ENCODE measurements around the gene TMEM255B. TPM values are rescaled to one million over a fixed set of nuclear protein-coding genes. Genes with fewer than 3 reads are reported as not detected.

TMEM255B gene
- total RNA-seq, 1 experiment from 2014 or later, result 2.8 TPM

GRCh38 chr13:113742000-113742441 lies 17.0 kb upstream of the TMEM255B start:
- Histone ChIP-seq H2AFZ (ENCODE audit: low read length) (no peak overlapping the region), H3T11ph (ENCODE audit: low read length) (no peak overlapping the region), H3K56ac (ENCODE audit: insufficient read length, low read depth, low read length) (no peak overlapping the region), H3K79me1 (ENCODE audit: insufficient read depth, low read depth, low read length, poor library complexity, severe bottlenecking) (no peaks in the 10 kb centered on the region), H3K4ac (ENCODE audit: low read depth, low read length) (no peak overlapping the region), H3K18ac (ENCODE audit: insufficient read length, low read depth, low read length) (no peak overlapping the region), H3K79me2 (ENCODE audit: insufficient read depth, low read length) (no peaks in the 10 kb centered on the region), H3K9ac (ENCODE audit: extremely low read depth, insufficient read length, low read length) (no peak overlapping the region), H2AK5ac (ENCODE audit: insufficient read length, low read length) (no peak overlapping the region), H3K9me3 (ENCODE audit: control insufficient read depth, low read depth, low read length) (no peaks in the 10 kb centered on the region), H3K23me2 (ENCODE audit: insufficient read length, low read depth, low read length, poor library complexity, severe bottlenecking) (no peaks in the 10 kb centered on the region), H3K27me3 (ENCODE audit: insufficient read depth, low read length) (no peaks in the 10 kb centered on the region), H2BK12ac (ENCODE audit: insufficient read length, low read depth, low read length) (no peak overlapping the region), H4K91ac (ENCODE audit: insufficient read length, low read depth, low read length) (no peak overlapping the region), H4K20me1 (ENCODE audit: control insufficient read depth, insufficient read depth, insufficient read length) (no peaks in the 10 kb centered on the region), H2BK20ac (ENCODE audit: low read depth, low read length, poor library complexity, severe bottlenecking) (no peak overlapping the region), H3K4me1 (ENCODE audit: insufficient read depth, low read length) (no peaks in the 10 kb centered on the region), H2BK15ac (ENCODE audit: low read depth, low read length) (no peak overlapping the region), H4K8ac (replicated peaks; ENCODE audit: insufficient read length, low read depth, low read length) (no peak overlapping the region), H3K14ac (ENCODE audit: insufficient read depth, low read length) (no peak overlapping the region), H3K23ac (ENCODE audit: insufficient read length, low read depth, low read length) (no peak overlapping the region), H3K27ac (ENCODE audit: insufficient read length, low read depth, low read length) (no peak overlapping the region), H2BK5ac (ENCODE audit: insufficient read length, low read length) (no peak overlapping the region), H4K5ac (ENCODE audit: insufficient read length, low read depth, low read length) (no peak overlapping the region), H2BK120ac (ENCODE audit: low read depth, low read length, poor library complexity, severe bottlenecking) (no peak overlapping the region), H3K4me2 (ENCODE audit: insufficient read depth, insufficient read length, low read length) (no peak overlapping the region)
- Mint-ChIP-seq H3K36me3 (ENCODE audit: insufficient read depth in 1 of 3, low read depth in 3 of 3) (no peaks in the 10 kb centered on the region), H3K4me3 (no peak overlapping the region), H3K9me3 (no peaks in the 10 kb centered on the region; a peak in 2 of 5 replicates), H3K27ac (no peak overlapping the region), H3K4me1 (peaks cover 16 to 35% of the 10 kb centered on the region in 2 experiments), H3K27me3 (ENCODE audit: low read depth) (peaks cover 4% of the 10 kb centered on the region)
- no CpG with 5 or more reads among the region's 15 CpGs for WGBS (ENCODE audit: extremely low coverage, insufficient read length, low lambda C conversion rate)
- DNase-seq, result peak; percentile 63
- TF ChIP-seq, protein P1, sequence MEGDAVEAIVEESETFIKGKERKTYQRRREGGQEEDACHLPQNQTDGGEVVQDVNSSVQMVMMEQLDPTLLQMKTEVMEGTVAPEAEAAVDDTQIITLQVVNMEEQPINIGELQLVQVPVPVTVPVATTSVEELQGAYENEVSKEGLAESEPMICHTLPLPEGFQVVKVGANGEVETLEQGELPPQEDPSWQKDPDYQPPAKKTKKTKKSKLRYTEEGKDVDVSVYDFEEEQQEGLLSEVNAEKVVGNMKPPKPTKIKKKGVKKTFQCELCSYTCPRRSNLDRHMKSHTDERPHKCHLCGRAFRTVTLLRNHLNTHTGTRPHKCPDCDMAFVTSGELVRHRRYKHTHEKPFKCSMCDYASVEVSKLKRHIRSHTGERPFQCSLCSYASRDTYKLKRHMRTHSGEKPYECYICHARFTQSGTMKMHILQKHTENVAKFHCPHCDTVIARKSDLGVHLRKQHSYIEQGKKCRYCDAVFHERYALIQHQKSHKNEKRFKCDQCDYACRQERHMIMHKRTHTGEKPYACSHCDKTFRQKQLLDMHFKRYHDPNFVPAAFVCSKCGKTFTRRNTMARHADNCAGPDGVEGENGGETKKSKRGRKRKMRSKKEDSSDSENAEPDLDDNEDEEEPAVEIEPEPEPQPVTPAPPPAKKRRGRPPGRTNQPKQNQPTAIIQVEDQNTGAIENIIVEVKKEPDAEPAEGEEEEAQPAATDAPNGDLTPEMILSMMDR (conservative IDR thresholded peaks at IDR 0.05), result peak; percentile 58

Data from H9 (cell line).